Right lobe of liver (tissue), 6 donors: ENCODE results near the gene IL21R. TPM values are rescaled to one million over a fixed set of nuclear protein-coding genes. Genes with fewer than 3 reads are reported as not detected.

ENCODE experiments used
- ATAC-seq, 4 donors: fragments of 200-7000 bp; cut with Tn5 transposase; one replicate each; pipeline ENCODE4 v1.9.1; 2020; ENCODE audit warnings: mild to moderate bottlenecking in 4 of 4, moderate library complexity in 4 of 4
- DNase-seq, 3 donors: peaks; one replicate each; pipeline ENCODE4 v3.0.0-alpha.2; 2020
- H3K27ac ChIP-seq, 3 donors: fragments of 200-600 bp; one replicate each; pipeline ENCODE4 v1.8.0; 2022
- H3K27me3 ChIP-seq, 2 donors: fragments of 200-600 bp; one replicate each; pipeline ENCODE4 v1.8.0; 2022
- H3K36me3 ChIP-seq, 4 donors: fragments of 200-600 bp; sonication (generic) in 1 of 4; one replicate each; pipeline versions ENCODE4 v1.5.1 to v1.8.0; 2017 to 2022; ENCODE audit warnings: control low read depth in 1 of 4
- H3K4me1 ChIP-seq, 4 donors: fragments of 200-600 bp; sonication (generic) in 1 of 4; one replicate each; pipeline versions ENCODE4 v1.5.1 to v1.8.0; 2017 to 2022; ENCODE audit warnings: control low read depth in 1 of 4
- H3K4me3 ChIP-seq, 3 donors: fragments of 200-600 bp; one replicate each; pipeline ENCODE4 v1.8.0; 2022
- H3K9me3 ChIP-seq, 4 donors: fragments of 200-600 bp; sonication (generic) in 1 of 4; one replicate each; pipeline versions ENCODE4 v1.5.1 to v1.8.0; 2017 to 2022; ENCODE audit warnings: control low read depth in 1 of 4
- POLR2A ChIP-seq: fragments of 450-650 bp; IDR thresholded peaks from one replicate; pipeline ENCODE4 v1.6.1; 2017; ENCODE audit warnings: antibody characterized with exemption, mild to moderate bottlenecking
- WGBS: methylation state at CpG from one replicate; pipeline ENCODE4 v1.1.6; 2018; ENCODE audit warnings: low coverage, low lambda C conversion rate; ENCODE audit not compliant: insufficient coverage; ENCODE audit errors: missing lambda C conversion rate; 5-methylcytosine and 5-hydroxymethylcytosine counted together
- intact Hi-C, 2 donors: fragments of 100-400 bp; cut with DNase I; formaldehyde crosslinking; loops; one replicate each; pipeline versions ENCODE4 v1.11.2 to v1.14.1; 2022
- total RNA-seq, 6 experiments: library from RNA; depleted of rRNA in 2 of 6; stranded (reverse); fragments of >200 nt in 2 of 6; fragmentation: NEBNext Ultra II Directional in 3 of 6; extraction: Animal tissue kit (Norgen Biotek cat#: 25700) in 3 of 6; gene quantifications; one replicate each; pipeline versions ENCODE4 v1.1.0 to v1.2.4, GENCODE V29; 2016 to 2023
- TF ChIP-seq, protein P1 (sequence below), 4 donors: fragments of 200-600 bp in 3 of 4; fragments of 450-650 bp in 1 of 4; IDR thresholded peaks; one replicate each; pipeline versions ENCODE4 v1.5.1 to v1.8.0; 2016 to 2022; ENCODE audit warnings: antibody characterized with exemption in 4 of 4, mild to moderate bottlenecking in 2 of 4
- donor health status: DM: no; HTN: yes; CAD: no.
- donor health status: DM: no; HTN: no; CAD: no.
- donor health status: DM: no; HTN: no; CAD: no.
- donor health status: DM: no; HTN: yes; CAD: no.
- donor health status: DM: no; HTN: yes; CAD: no.

The IL21R gene
- total RNA-seq, 6 experiments from 2014 or later, result 0.09 to 1.3 (median 0.31) TPM

DNA sequence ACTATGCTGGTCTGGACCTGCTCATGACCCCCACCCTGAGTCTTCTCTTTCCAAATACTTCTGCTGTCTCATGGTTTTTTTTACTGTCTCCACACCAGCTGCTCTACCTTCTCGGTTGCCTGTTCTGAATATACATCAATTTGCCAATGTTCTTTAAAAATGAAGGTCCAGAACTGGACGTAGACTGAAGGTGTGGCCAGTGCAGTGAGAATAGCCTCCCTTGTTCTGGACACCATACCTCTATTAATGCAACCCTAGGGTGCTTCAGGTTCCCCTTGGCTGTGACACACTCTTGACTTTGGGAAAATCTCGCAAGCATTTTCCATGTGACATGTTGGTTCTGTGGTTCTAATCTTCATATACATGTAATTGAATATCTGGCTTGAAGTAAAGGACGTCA is 15.3 kb upstream of the IL21R start:
- Histone ChIP-seq H3K4me1 (no peaks in the 10 kb centered on the region), H3K9me3 (no peaks in the 10 kb centered on the region), H3K4me3 (no peak overlapping the region), H3K27ac (no peak overlapping the region), H3K36me3 (no peaks in the 10 kb centered on the region), H3K27me3 (no peaks in the 10 kb centered on the region)
- ATAC-seq (no peak), DNase-seq (no peak)
- TF ChIP-seq POLR2A, result no peak
- TF ChIP-seq, protein P1, sequence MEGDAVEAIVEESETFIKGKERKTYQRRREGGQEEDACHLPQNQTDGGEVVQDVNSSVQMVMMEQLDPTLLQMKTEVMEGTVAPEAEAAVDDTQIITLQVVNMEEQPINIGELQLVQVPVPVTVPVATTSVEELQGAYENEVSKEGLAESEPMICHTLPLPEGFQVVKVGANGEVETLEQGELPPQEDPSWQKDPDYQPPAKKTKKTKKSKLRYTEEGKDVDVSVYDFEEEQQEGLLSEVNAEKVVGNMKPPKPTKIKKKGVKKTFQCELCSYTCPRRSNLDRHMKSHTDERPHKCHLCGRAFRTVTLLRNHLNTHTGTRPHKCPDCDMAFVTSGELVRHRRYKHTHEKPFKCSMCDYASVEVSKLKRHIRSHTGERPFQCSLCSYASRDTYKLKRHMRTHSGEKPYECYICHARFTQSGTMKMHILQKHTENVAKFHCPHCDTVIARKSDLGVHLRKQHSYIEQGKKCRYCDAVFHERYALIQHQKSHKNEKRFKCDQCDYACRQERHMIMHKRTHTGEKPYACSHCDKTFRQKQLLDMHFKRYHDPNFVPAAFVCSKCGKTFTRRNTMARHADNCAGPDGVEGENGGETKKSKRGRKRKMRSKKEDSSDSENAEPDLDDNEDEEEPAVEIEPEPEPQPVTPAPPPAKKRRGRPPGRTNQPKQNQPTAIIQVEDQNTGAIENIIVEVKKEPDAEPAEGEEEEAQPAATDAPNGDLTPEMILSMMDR (IDR thresholded peaks at IDR 0.05), result no peak
- 60% methylated on average over 4 of the region's 4 CpGs for WGBS
- intact Hi-C loops, result no loop called here

- intact Hi-C loops, result no loop called here
These were observed 14.2 kb upstream of the IL21R start for GRCh38 chr16:27387724-27388123.

DNA sequence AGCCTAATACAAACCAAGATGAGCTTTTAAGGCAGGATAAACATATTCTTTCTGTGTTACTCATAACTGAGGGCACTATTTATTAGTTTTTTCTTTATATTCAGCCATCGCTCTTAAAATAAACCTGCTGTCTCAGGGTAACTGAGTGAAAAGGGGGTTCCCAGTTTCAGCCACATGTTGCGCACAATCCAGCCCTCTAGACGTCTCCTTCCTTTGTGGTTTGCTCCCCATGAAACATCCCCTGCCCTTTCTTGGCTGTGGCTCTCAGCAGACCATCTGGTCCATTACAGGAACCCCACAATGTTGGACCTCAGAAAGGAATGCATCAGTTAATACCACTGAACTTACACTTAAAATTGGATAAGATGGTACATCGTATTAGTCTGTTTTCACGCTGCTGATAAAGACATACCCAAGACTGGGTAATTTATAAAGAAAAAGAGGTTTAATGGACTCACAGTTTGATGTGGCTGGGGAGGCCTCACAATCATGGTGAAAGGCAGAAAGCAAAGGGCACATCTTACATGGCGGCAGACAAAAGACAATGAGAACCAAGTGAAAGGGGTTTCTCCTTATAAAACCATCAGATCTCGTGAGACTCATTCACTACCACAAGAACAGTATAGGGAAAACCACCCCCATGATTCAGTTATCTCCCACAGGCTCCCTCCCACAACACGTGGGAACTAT is 12.6 kb upstream of the IL21R start:
- Histone ChIP-seq H3K9me3 (no peaks in the 10 kb centered on the region), H3K36me3 (no peaks in the 10 kb centered on the region), H3K27me3 (no peaks in the 10 kb centered on the region), H3K27ac (no peak overlapping the region), H3K4me3 (no peak overlapping the region), H3K4me1 (no peaks in the 10 kb centered on the region)
- peak in 1 of 4 donors; percentile 17 for ATAC-seq
- no peak for DNase-seq
- 65% methylated on average over 8 of the region's 8 CpGs for WGBS
- TF ChIP-seq POLR2A, result no peak
- TF ChIP-seq, protein P1 (IDR thresholded peaks at IDR 0.05), result no peak
- intact Hi-C loops, result no loop called here

More at GRCh38 chr16:27387724-27388123, 14.2 kb upstream of the IL21R start:
- DNase-seq (no peak), ATAC-seq (no peak)
- Histone ChIP-seq H3K4me3 (no peak overlapping the region), H3K36me3 (no peaks in the 10 kb centered on the region), H3K27ac (no peak overlapping the region), H3K4me1 (no peaks in the 10 kb centered on the region), H3K9me3 (no peaks in the 10 kb centered on the region), H3K27me3 (no peaks in the 10 kb centered on the region)
- no CpG with 5 or more reads among the region's 1 CpG for WGBS
- TF ChIP-seq, protein P1 (IDR thresholded peaks at IDR 0.05), result no peak
- no peak for TF ChIP-seq POLR2A

GRCh38 chr16:27390151-27390550 is 11.8 kb upstream of the IL21R start:
- intact Hi-C loops, result no loop called here
- no peaks in the 10 kb centered on the region for H3K36me3 ChIP-seq
- no peak for ATAC-seq
- no peak overlapping the region for H3K4me3 ChIP-seq
- no peaks in the 10 kb centered on the region for H3K9me3 ChIP-seq
- no peak for DNase-seq
- TF ChIP-seq POLR2A, result no peak
- TF ChIP-seq, protein P1 (IDR thresholded peaks at IDR 0.05), result no peak
- H3K27ac ChIP-seq, result no peak overlapping the region
- H3K27me3 ChIP-seq, result no peaks in the 10 kb centered on the region
- H3K4me1 ChIP-seq, result no peaks in the 10 kb centered on the region
